Mesenchymal stem cell (in vitro differentiated cells and primary cell): ENCODE results near the gene HORMAD2.
"Not testable (repeated sequence)": the region's sequence is repeated elsewhere in the genome, so short reads cannot be mapped to it uniquely, and the experiment has no call there.

Experiments
- DNase-seq: peaks from one replicate; pipeline ENCODE4 v3.0.0-alpha.2; 2013
- H2AFZ ChIP-seq: one replicate; pipeline ENCODE4 v1.6.1; 2013; ENCODE audit warnings: low read depth, mild to moderate bottlenecking, control low read depth, inconsistent platforms, low read length, moderate library complexity
- H2AK5ac ChIP-seq: 2 replicates; pipeline ENCODE4 v1.6.1; 2013; ENCODE audit warnings: low read length, moderate library complexity, mild to moderate bottlenecking, inconsistent platforms; ENCODE audit not compliant: severe bottlenecking
- H2BK120ac ChIP-seq: one replicate; pipeline ENCODE4 v1.6.1; 2013; ENCODE audit warnings: low read depth, mild to moderate bottlenecking, inconsistent platforms, low read length, moderate library complexity
- H2BK12ac ChIP-seq, 2 experiments: one replicate each; pipeline ENCODE4 v1.6.1; 2013; ENCODE audit warnings: inconsistent platforms in 2 of 2, low read length in 2 of 2, mild to moderate bottlenecking in 2 of 2, moderate library complexity in 2 of 2, control low read depth in 1 of 2
- H2BK15ac ChIP-seq: one replicate; pipeline ENCODE4 v1.6.1; 2013; ENCODE audit warnings: mild to moderate bottlenecking, low read depth, inconsistent platforms; ENCODE audit not compliant: poor library complexity, severe bottlenecking
- H2BK5ac ChIP-seq: 2 replicates; pipeline ENCODE4 v1.6.1; 2013; ENCODE audit warnings: low read depth, mild to moderate bottlenecking, low read length, control low read depth, inconsistent platforms; ENCODE audit not compliant: poor library complexity, severe bottlenecking
- H3K14ac ChIP-seq, 2 experiments: one replicate each; pipeline ENCODE4 v1.6.1; 2013; ENCODE audit warnings: inconsistent platforms in 2 of 2, low read length in 2 of 2, control low read depth in 1 of 2, mild to moderate bottlenecking in 1 of 2, moderate library complexity in 1 of 2
- H3K18ac ChIP-seq, 2 experiments: one replicate each; pipeline ENCODE4 v1.6.1; 2013; ENCODE audit warnings: inconsistent platforms in 2 of 2, low read length in 2 of 2, control low read depth in 1 of 2, low read depth in 1 of 2, mild to moderate bottlenecking in 1 of 2
- H3K23ac ChIP-seq, 2 experiments: one replicate each; pipeline ENCODE4 v1.6.1; 2013; ENCODE audit warnings: inconsistent platforms in 2 of 2, low read length in 2 of 2, mild to moderate bottlenecking in 2 of 2, moderate library complexity in 2 of 2, control low read depth in 1 of 2
- H3K27ac ChIP-seq: 2 replicates; pipeline ENCODE4 v1.5.1; 2013; ENCODE audit warnings: mild to moderate bottlenecking, moderate library complexity, low read length, control low read depth, inconsistent platforms; ENCODE audit not compliant: poor library complexity, severe bottlenecking
- H3K27me3 ChIP-seq, 2 experiments: 2 replicates each; pipeline versions ENCODE4 v1.6.1 to v1.7.0; 2013; ENCODE audit warnings: low read length in 2 of 2, mild to moderate bottlenecking in 2 of 2, moderate library complexity in 2 of 2, control low read depth in 1 of 2, inconsistent platforms in 1 of 2; ENCODE audit not compliant: control insufficient read depth in 1 of 2, insufficient read depth in 1 of 2
- H3K36me3 ChIP-seq, 2 experiments: 2 replicates each; pipeline versions ENCODE4 v1.6.1 to v1.7.0; 2013; ENCODE audit warnings: low read length in 2 of 2, control low read depth in 1 of 2, inconsistent platforms in 1 of 2, low read depth in 1 of 2, mild to moderate bottlenecking in 1 of 2; ENCODE audit not compliant: insufficient read depth in 2 of 2, control insufficient read depth in 1 of 2
- H3K4ac ChIP-seq, 2 experiments: one replicate each; pipeline ENCODE4 v1.6.1; 2013; ENCODE audit warnings: inconsistent platforms in 2 of 2, low read length in 2 of 2, mild to moderate bottlenecking in 2 of 2, moderate library complexity in 2 of 2, control low read depth in 1 of 2, low read depth in 1 of 2
- H3K4me1 ChIP-seq: 2 replicates; pipeline ENCODE4 v1.6.1; 2013; ENCODE audit warnings: low read depth, low read length, control low read depth; ENCODE audit not compliant: control insufficient read depth, insufficient read depth
- H3K4me2 ChIP-seq: 2 replicates; pipeline ENCODE4 v1.6.1; 2013; ENCODE audit warnings: low read length, mild to moderate bottlenecking, inconsistent platforms; ENCODE audit not compliant: poor library complexity, severe bottlenecking
- H3K4me3 ChIP-seq, 2 experiments: 2 replicates each; pipeline versions ENCODE4 v1.5.1 to v1.7.0; 2013; ENCODE audit warnings: low read length in 2 of 2, mild to moderate bottlenecking in 2 of 2, control low read depth in 1 of 2, low read depth in 1 of 2; ENCODE audit not compliant: insufficient read depth in 1 of 2
- H3K79me1 ChIP-seq: replicated peaks from 2 replicates; pipeline ENCODE4 v1.6.1; 2013; ENCODE audit warnings: mild to moderate bottlenecking, control low read depth, low read length, inconsistent platforms; ENCODE audit not compliant: poor library complexity, severe bottlenecking
- H3K9ac ChIP-seq: 2 replicates; pipeline ENCODE4 v1.7.0; 2013; ENCODE audit warnings: mild to moderate bottlenecking, low read length, moderate library complexity
- H3K9me3 ChIP-seq: 2 replicates; pipeline ENCODE4 v1.7.0; 2013; ENCODE audit warnings: mild to moderate bottlenecking, low read length; ENCODE audit not compliant: control insufficient read depth
- H4K8ac ChIP-seq: one replicate; pipeline ENCODE4 v1.6.1; 2013; ENCODE audit warnings: inconsistent platforms, mild to moderate bottlenecking, low read length, moderate library complexity
- H4K91ac ChIP-seq: one replicate; pipeline ENCODE4 v1.6.1; 2013; ENCODE audit warnings: mild to moderate bottlenecking, low read length, inconsistent platforms
- WGBS: methylation state at CpG from one replicate; pipeline ENCODE4 v1.1.7; 2013; ENCODE audit warnings: mixed read lengths; 5-methylcytosine and 5-hydroxymethylcytosine counted together

Gene HORMAD2

GRCh38 chr22:30216272-30216671 is 136.0 kb downstream of the HORMAD2 start:
- H3K4me3 ChIP-seq, H3K14ac ChIP-seq, H4K8ac ChIP-seq, H2BK15ac ChIP-seq, H3K36me3 ChIP-seq, H3K27ac ChIP-seq, H3K9ac ChIP-seq, H4K91ac ChIP-seq, H3K79me1 ChIP-seq, H2BK120ac ChIP-seq, H3K4ac ChIP-seq, DNase-seq, H3K18ac ChIP-seq, H2AFZ ChIP-seq, H3K9me3 ChIP-seq, H3K23ac ChIP-seq, H3K4me2 ChIP-seq: not testable (repeated sequence)
- peak overlapping the region; percentile 71 for H2AK5ac ChIP-seq
- H2BK12ac ChIP-seq = peak overlapping the region; percentile 20 to 27
- peaks cover 0 to 27% of the 10 kb centered on the region in 2 experiments for H3K27me3 ChIP-seq
- peaks cover 29% of the 10 kb centered on the region for H3K4me1 ChIP-seq
- H2BK5ac ChIP-seq = peak overlapping the region; percentile 32
- 92% methylated on average over 2 of the region's 3 CpGs for WGBS

- peak overlapping the region in 1 of 2 experiments; percentile 54 for H3K4ac ChIP-seq
- H4K91ac ChIP-seq = no peak overlapping the region
- H3K9me3 ChIP-seq = no peaks in the 10 kb centered on the region
- H2AFZ ChIP-seq = no peak overlapping the region
- peak overlapping the region; percentile 32 for H2BK5ac ChIP-seq
- H3K79me1 ChIP-seq = no peaks in the 10 kb centered on the region
- H3K36me3 ChIP-seq = no peaks in the 10 kb centered on the region
- peaks cover 0 to 31% of the 10 kb centered on the region in 2 experiments for H3K27me3 ChIP-seq
- H3K4me1 ChIP-seq = peaks cover 26% of the 10 kb centered on the region
- H2BK120ac ChIP-seq = no peak overlapping the region
- H4K8ac ChIP-seq = no peak overlapping the region
- H3K4me3 ChIP-seq = no peak overlapping the region
- H2BK15ac ChIP-seq = no peak overlapping the region
- no peak overlapping the region for H3K23ac ChIP-seq
- peak overlapping the region; percentile 20 to 27 for H2BK12ac ChIP-seq
- DNase-seq = no peak
- WGBS = 91% methylated on average over 8 of the region's 10 CpGs
- H3K4me2 ChIP-seq = no peak overlapping the region
- no peak overlapping the region for H3K14ac ChIP-seq
- H3K9ac ChIP-seq = no peak overlapping the region
- H2AK5ac ChIP-seq = peak overlapping the region; percentile 71
- H3K27ac ChIP-seq = no peak overlapping the region
- H3K18ac ChIP-seq = peak overlapping the region in 1 of 2 experiments; percentile 54
These were observed 136.4 kb downstream of the HORMAD2 start for GRCh38 chr22:30216710-30217109.

GRCh38 chr22:30217698-30218560 is 137.7 kb downstream of the HORMAD2 start:
- H3K36me3 ChIP-seq = no peaks in the 10 kb centered on the region
- no peak overlapping the region for H2BK5ac ChIP-seq
- peak overlapping the region; percentile 28 for H4K8ac ChIP-seq
- WGBS = 94% methylated on average over 23 of the region's 23 CpGs
- peak overlapping the region; percentile 80 for H2AK5ac ChIP-seq
- H3K4me3 ChIP-seq = no peak overlapping the region
- no peak overlapping the region for H3K4me2 ChIP-seq
- H3K9me3 ChIP-seq = no peaks in the 10 kb centered on the region
- peak overlapping the region; percentile 70 to 89 for H2BK12ac ChIP-seq
- H3K14ac ChIP-seq = peak overlapping the region in 1 of 2 experiments; percentile 9
- peak overlapping the region; percentile 33 to 84 for H3K18ac ChIP-seq
- no peak for DNase-seq
- H2AFZ ChIP-seq = no peak overlapping the region
- no peaks in the 10 kb centered on the region for H3K79me1 ChIP-seq
- no peak overlapping the region for H3K23ac ChIP-seq
- no peak overlapping the region for H3K9ac ChIP-seq
- H3K27ac ChIP-seq = no peak overlapping the region
- H3K4ac ChIP-seq = no peak overlapping the region
- peak overlapping the region; percentile 21 for H4K91ac ChIP-seq
- H3K4me1 ChIP-seq = peaks cover 22% of the 10 kb centered on the region
- H3K27me3 ChIP-seq = peaks cover 0 to 40% of the 10 kb centered on the region in 2 experiments
- no peak overlapping the region for H2BK120ac ChIP-seq
- no peak overlapping the region for H2BK15ac ChIP-seq

- H2BK15ac ChIP-seq = no peak overlapping the region
- H3K36me3 ChIP-seq = no peaks in the 10 kb centered on the region
- no peaks in the 10 kb centered on the region for H3K79me1 ChIP-seq
- H3K18ac ChIP-seq = no peak overlapping the region
- 86% methylated on average over 7 of the region's 8 CpGs for WGBS
- H3K27me3 ChIP-seq = peaks cover 0 to 51% of the 10 kb centered on the region in 2 experiments
- H4K8ac ChIP-seq = no peak overlapping the region
- H3K27ac ChIP-seq = no peak overlapping the region
- peaks cover 17% of the 10 kb centered on the region for H3K4me1 ChIP-seq
- H3K23ac ChIP-seq = no peak overlapping the region
- H3K4me2 ChIP-seq = no peak overlapping the region
- no peaks in the 10 kb centered on the region for H3K9me3 ChIP-seq
- H3K4ac ChIP-seq = no peak overlapping the region
- H2BK12ac ChIP-seq = no peak overlapping the region
- H2BK120ac ChIP-seq = no peak overlapping the region
- no peak overlapping the region for H2AFZ ChIP-seq
- no peak overlapping the region for H2BK5ac ChIP-seq
- no peak overlapping the region for H2AK5ac ChIP-seq
- no peak overlapping the region for H3K4me3 ChIP-seq
- H4K91ac ChIP-seq = no peak overlapping the region
- H3K9ac ChIP-seq = no peak overlapping the region
- H3K14ac ChIP-seq = no peak overlapping the region
- no peak for DNase-seq
These were observed 138.9 kb downstream of the HORMAD2 start for GRCh38 chr22:30219049-30219654.
